KMS-11 (cell line): ENCODE measurements around the gene TIMM8A.

Experiments used
- H2AFZ ChIP-seq: fragments of 200-600 bp; sonication (generic); 2 replicates; pipeline ENCODE4 v1.6.1; 2016; ENCODE audit warnings: antibody characterized with exemption, mixed run types, low read depth
- H3K27ac ChIP-seq: fragments of 200-600 bp; sonication (generic); 2 replicates; pipeline ENCODE4 v1.6.1; 2016; ENCODE audit warnings: mild to moderate bottlenecking, mixed run types
- H3K27me3 ChIP-seq: fragments of 200-600 bp; sonication (generic); 2 replicates; pipeline ENCODE4 v1.6.1; 2017; ENCODE audit warnings: mild to moderate bottlenecking, low read depth, mixed run types, moderate library complexity; ENCODE audit not compliant: insufficient read depth
- H3K36me3 ChIP-seq: fragments of 200-600 bp; sonication (generic); 2 replicates; pipeline ENCODE4 v1.6.1; 2017; ENCODE audit warnings: mild to moderate bottlenecking, mixed run types; ENCODE audit not compliant: insufficient read depth
- H3K4me1 ChIP-seq: fragments of 200-600 bp; sonication (generic); 2 replicates; pipeline ENCODE4 v1.6.1; 2016; ENCODE audit warnings: mild to moderate bottlenecking, low read depth, mixed run types; ENCODE audit not compliant: poor library complexity, severe bottlenecking
- H3K4me2 ChIP-seq: fragments of 200-600 bp; sonication (generic); 2 replicates; pipeline ENCODE4 v1.7.0; 2016; ENCODE audit warnings: mild to moderate bottlenecking, mixed run types
- H3K4me3 ChIP-seq: fragments of 200-600 bp; sonication (generic); IDR thresholded peaks from 2 replicates; pipeline ENCODE4 v1.6.1; 2017; ENCODE audit warnings: low read depth, low read length, mixed read lengths; ENCODE audit not compliant: insufficient read depth
- H3K79me2 ChIP-seq: fragments of 200-600 bp; sonication (generic); 2 replicates; pipeline ENCODE4 v1.6.1; 2016; ENCODE audit warnings: low read depth, mixed run types; ENCODE audit not compliant: insufficient read depth
- H3K9ac ChIP-seq: fragments of 200-600 bp; sonication (generic); 2 replicates; pipeline ENCODE4 v1.6.1; 2016; ENCODE audit warnings: mild to moderate bottlenecking, mixed run types
- H4K20me1 ChIP-seq: fragments of 200-600 bp; sonication (generic); 2 replicates; pipeline ENCODE4 v1.6.1; 2016; ENCODE audit warnings: mild to moderate bottlenecking, mixed run types; ENCODE audit not compliant: insufficient read depth
- TF ChIP-seq, protein P1 (sequence below): fragments of 200-600 bp; sonication (generic); conservative IDR thresholded peaks from 2 replicates; pipeline ENCODE4 v1.6.1; 2017; ENCODE audit warnings: low read depth, mild to moderate bottlenecking, antibody characterized with exemption, low read length, moderate library complexity, mixed read lengths

The TIMM8A gene

DNA sequence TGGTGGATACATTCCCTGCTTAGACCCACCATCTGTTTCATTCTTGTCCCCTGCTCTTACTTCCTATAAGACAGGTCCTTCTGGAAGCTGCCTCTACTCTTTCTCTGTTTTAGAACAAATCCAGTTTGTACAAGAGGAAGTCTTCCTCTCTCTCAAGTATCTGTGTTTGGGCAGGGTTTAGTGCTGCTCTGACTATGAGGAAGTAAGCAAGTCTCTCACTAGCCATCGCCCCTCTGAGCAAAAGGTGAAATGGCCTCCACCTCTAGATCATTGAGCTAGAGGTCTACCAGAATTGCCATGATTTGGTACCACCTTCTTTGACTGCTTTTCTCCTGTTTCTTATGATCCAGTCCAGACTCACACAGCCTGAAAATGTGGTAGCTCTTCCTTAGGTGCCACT is 29.0 kb upstream of the TIMM8A start:
- H3K36me3 ChIP-seq = no peaks in the 10 kb centered on the region
- no peak overlapping the region for H2AFZ ChIP-seq
- H3K9ac ChIP-seq = no peak overlapping the region
- peaks cover under 1% of the 10 kb centered on the region for H3K4me1 ChIP-seq
- no peak overlapping the region for H3K4me2 ChIP-seq
- no peaks in the 10 kb centered on the region for H4K20me1 ChIP-seq
- H3K27me3 ChIP-seq = no peaks in the 10 kb centered on the region
- H3K27ac ChIP-seq = no peak overlapping the region
- TF ChIP-seq, protein P1, sequence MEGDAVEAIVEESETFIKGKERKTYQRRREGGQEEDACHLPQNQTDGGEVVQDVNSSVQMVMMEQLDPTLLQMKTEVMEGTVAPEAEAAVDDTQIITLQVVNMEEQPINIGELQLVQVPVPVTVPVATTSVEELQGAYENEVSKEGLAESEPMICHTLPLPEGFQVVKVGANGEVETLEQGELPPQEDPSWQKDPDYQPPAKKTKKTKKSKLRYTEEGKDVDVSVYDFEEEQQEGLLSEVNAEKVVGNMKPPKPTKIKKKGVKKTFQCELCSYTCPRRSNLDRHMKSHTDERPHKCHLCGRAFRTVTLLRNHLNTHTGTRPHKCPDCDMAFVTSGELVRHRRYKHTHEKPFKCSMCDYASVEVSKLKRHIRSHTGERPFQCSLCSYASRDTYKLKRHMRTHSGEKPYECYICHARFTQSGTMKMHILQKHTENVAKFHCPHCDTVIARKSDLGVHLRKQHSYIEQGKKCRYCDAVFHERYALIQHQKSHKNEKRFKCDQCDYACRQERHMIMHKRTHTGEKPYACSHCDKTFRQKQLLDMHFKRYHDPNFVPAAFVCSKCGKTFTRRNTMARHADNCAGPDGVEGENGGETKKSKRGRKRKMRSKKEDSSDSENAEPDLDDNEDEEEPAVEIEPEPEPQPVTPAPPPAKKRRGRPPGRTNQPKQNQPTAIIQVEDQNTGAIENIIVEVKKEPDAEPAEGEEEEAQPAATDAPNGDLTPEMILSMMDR = no peak
- H3K4me3 ChIP-seq = no peak overlapping the region
- H3K79me2 ChIP-seq = no peaks in the 10 kb centered on the region

DNA sequence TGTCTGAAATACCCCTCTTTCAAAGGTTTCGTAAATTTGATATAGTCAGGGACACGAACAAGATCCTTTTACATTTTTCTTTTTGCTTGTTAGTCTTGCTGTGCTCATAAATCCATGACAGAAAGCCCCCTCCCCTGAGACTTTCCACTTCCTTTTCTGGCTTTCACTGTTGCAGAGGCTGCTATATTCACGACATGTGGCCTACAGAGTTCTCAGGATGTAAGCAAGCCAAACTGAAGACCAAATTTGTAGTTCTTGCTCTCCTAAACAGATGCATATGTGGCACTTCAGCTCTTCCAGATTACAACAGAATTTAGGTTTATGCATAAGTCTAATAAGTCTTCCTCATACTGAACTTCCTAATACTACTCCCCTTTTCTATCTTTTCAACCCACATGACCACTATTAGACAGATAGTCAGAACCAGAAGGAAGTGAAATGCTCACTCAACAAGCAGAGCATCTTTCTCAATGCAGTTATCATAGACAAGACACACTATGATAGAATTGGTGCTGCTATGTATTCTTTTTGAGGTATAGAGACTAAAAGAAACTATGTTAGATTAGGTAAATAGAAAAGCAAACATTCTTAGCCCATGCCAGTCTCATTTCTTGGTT is 22.5 kb upstream of the TIMM8A start:
- Histone ChIP-seq H3K4me2 (no peak overlapping the region), H4K20me1 (no peaks in the 10 kb centered on the region), H2AFZ (no peak overlapping the region), H3K9ac (no peak overlapping the region), H3K4me3 (no peak overlapping the region), H3K79me2 (no peaks in the 10 kb centered on the region), H3K36me3 (no peaks in the 10 kb centered on the region), H3K27me3 (no peaks in the 10 kb centered on the region), H3K4me1 (no peaks in the 10 kb centered on the region), H3K27ac (no peak overlapping the region)
- TF ChIP-seq, protein P1 = no peak

DNA sequence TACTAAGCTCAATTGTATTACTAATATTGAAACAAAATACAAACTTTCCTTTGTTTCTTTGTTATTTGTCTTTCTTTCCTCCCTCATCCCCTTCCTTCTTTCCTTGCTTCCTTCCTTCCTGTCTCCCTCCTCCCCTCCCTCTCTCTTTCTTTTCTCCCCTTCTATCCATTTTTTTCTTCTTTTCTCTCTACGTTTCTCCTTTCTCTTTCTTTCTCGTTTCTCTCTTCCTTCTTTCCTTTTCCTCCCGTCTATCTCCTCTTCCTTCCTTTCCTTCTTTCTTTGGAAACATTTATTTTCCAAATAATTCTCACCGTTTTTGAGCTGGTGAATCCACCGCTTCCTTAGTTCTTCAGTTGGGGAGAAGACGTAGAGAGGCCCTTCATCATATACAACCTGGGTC is 21.1 kb upstream of the TIMM8A start:
- Histone ChIP-seq H3K27me3 (no peaks in the 10 kb centered on the region), H3K4me2 (no peak overlapping the region), H3K27ac (no peak overlapping the region), H2AFZ (no peak overlapping the region), H3K36me3 (no peaks in the 10 kb centered on the region), H3K79me2 (no peaks in the 10 kb centered on the region), H4K20me1 (no peaks in the 10 kb centered on the region), H3K9ac (no peak overlapping the region), H3K4me3 (no peak overlapping the region), H3K4me1 (no peaks in the 10 kb centered on the region)
- TF ChIP-seq, protein P1 = no peak

DNA sequence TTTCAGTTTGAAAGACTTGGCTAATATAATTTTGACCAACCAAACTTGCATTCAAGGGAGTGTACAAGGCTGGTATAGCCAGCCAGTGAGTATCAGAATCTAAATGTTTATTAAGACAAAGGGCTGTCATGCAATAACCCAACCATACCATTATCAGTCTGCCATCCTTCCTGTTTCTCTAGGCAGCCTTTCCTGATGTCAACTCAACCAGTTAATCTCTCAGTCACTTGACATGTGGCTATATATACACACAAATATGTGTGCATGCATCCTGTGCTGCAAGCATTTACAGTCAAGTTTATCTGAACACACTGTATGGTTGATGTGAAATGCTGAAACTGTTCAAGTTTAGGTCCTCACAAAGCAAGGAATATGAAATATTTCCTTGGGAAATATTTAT is 20.3 kb upstream of the TIMM8A start:
- no peaks in the 10 kb centered on the region for H3K4me1 ChIP-seq
- H3K4me3 ChIP-seq = no peak overlapping the region
- H3K36me3 ChIP-seq = no peaks in the 10 kb centered on the region
- H3K27me3 ChIP-seq = no peaks in the 10 kb centered on the region
- H2AFZ ChIP-seq = no peak overlapping the region
- no peaks in the 10 kb centered on the region for H4K20me1 ChIP-seq
- H3K27ac ChIP-seq = no peak overlapping the region
- no peak overlapping the region for H3K9ac ChIP-seq
- TF ChIP-seq, protein P1 = no peak
- H3K4me2 ChIP-seq = no peak overlapping the region
- H3K79me2 ChIP-seq = no peaks in the 10 kb centered on the region
